ENCODE data around the gene EDDM13. TPM values are rescaled to one million over a fixed set of nuclear protein-coding genes. Genes with fewer than 3 reads are reported as not detected.

EDDM13 gene
- total and polyA plus RNA-seq, 10 donors: 0.71 to 1.2 (median 1.1) TPM; not detected in 7

DNA sequence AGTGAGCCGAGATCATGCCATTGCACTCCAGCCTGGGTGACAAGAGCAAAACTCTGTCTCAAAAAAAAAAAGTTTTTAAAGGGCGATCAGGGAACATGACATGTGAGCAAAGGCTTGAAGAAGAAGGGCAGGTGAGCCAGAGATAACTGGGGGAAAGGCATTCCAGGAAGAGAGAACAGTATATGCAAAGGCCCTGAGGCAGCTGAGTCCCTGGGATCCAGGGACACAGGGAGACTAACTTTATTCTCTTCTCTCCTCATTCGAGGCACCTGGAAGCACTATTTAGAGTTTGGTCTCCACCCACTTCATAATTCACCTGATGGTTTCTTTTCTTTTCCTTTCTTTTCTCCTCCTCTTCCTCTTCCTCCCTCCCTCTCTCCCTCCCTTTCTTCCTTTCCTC is 24.5 kb downstream of the EDDM13 start:
- intact Hi-C loops (cut with DNase I; ENCODE audit: low total_unique reads): no loop called here
- H3K9me3 ChIP-seq: no peaks in the 10 kb centered on the region
- TF ChIP-seq POLR2AphosphoS5 (IDR thresholded peaks at IDR 0.05) (no peak), POLR2A (IDR thresholded peaks at IDR 0.05) (no peak)
- TF ChIP-seq, protein P1, sequence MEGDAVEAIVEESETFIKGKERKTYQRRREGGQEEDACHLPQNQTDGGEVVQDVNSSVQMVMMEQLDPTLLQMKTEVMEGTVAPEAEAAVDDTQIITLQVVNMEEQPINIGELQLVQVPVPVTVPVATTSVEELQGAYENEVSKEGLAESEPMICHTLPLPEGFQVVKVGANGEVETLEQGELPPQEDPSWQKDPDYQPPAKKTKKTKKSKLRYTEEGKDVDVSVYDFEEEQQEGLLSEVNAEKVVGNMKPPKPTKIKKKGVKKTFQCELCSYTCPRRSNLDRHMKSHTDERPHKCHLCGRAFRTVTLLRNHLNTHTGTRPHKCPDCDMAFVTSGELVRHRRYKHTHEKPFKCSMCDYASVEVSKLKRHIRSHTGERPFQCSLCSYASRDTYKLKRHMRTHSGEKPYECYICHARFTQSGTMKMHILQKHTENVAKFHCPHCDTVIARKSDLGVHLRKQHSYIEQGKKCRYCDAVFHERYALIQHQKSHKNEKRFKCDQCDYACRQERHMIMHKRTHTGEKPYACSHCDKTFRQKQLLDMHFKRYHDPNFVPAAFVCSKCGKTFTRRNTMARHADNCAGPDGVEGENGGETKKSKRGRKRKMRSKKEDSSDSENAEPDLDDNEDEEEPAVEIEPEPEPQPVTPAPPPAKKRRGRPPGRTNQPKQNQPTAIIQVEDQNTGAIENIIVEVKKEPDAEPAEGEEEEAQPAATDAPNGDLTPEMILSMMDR (IDR thresholded peaks at IDR 0.05 in 8 of 11, conservative IDR thresholded peaks at IDR 0.05 in 3 of 11): no peak

DNA sequence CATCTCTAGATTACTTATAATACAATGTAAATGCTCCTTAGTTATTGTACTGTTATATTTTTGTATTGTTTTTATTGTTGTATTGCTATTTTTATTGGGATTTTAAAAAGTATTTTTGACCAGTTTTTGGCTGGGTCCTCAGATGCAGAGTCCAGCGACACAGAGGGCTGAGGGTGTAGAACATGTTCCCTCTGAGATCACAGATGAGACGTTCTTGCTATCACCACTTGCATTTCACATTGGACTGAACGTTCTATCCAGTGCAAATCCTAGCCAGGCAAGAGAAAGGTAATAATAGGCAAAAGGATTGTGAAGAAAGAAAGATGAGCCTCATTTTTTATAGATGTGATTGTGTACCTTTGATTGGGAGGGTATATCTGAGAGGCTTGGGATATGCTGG is 27.1 kb downstream of the EDDM13 start:
- Histone ChIP-seq H3K4me1 (peaks cover 0 to 14% (median 6%) of the 10 kb centered on the region in 6 donors), H3K36me3 (peaks cover 0 to 51% (median 2%) of the 10 kb centered on the region in 6 donors), H3K27me3 (replicated peaks in 1 of 7) (no peaks in the 10 kb centered on the region), H3K9me3 (no peaks in the 10 kb centered on the region), H3K4me3 (no peak overlapping the region), H3K27ac (no peak overlapping the region)
- TF ChIP-seq, protein P1 (IDR thresholded peaks at IDR 0.05 in 8 of 11, conservative IDR thresholded peaks at IDR 0.05 in 3 of 11): no peak
- no peak for TF ChIP-seq POLR2A (IDR thresholded peaks at IDR 0.05)
- TF ChIP-seq POLR2AphosphoS5 (IDR thresholded peaks at IDR 0.05): no peak
- WGBS, 5 donors: 94 to 98% (median 96%) methylated on average over 3 of the region's 3 CpGs
- intact Hi-C loops (cut with DNase I; ENCODE audit: low total_unique reads): no loop called here
- DNase-seq: no peak

More for the DNA sequence above, 24.5 kb downstream of the EDDM13 start:
- whole genome bisulfite sequencing, 5 donors: 89 to 94% (median 93%) methylated on average over 3 of the region's 3 CpGs
- peaks cover 0 to 56% (median 4%) of the 10 kb centered on the region in 6 donors for H3K36me3 ChIP-seq
- no peak for DNase-seq
- no peaks in the 10 kb centered on the region for H3K27me3 ChIP-seq (replicated peaks in 1 of 7)
- no peak overlapping the region for H3K4me3 ChIP-seq
- H3K4me1 ChIP-seq: peaks cover 0 to 13% (median 5%) of the 10 kb centered on the region in 6 donors
- no peak overlapping the region for H3K27ac ChIP-seq

- no peak overlapping the region for H3K4me3 ChIP-seq
- TF ChIP-seq, protein P1 (IDR thresholded peaks at IDR 0.05 in 8 of 11, conservative IDR thresholded peaks at IDR 0.05 in 3 of 11): no peak
- TF ChIP-seq POLR2AphosphoS5 (IDR thresholded peaks at IDR 0.05): no peak
- no peak for TF ChIP-seq POLR2A (IDR thresholded peaks at IDR 0.05)
- WGBS, 5 donors: 70 to 78% (median 73%) methylated on average over 5 of the region's 5 CpGs
- H3K36me3 ChIP-seq: peaks cover 0 to 51% (median under 1%) of the 10 kb centered on the region in 6 donors
- H3K9me3 ChIP-seq: no peaks in the 10 kb centered on the region
- H3K27ac ChIP-seq: peak overlapping the region in 2 of 8 donors; percentile 38 to 47
- no peak for DNase-seq
- peaks cover 0 to 14% (median 6%) of the 10 kb centered on the region in 6 donors for H3K4me1 ChIP-seq
- intact Hi-C loops (cut with DNase I; ENCODE audit: low total_unique reads): no loop called here
- no peaks in the 10 kb centered on the region for H3K27me3 ChIP-seq (replicated peaks in 1 of 7)
Observed at GRCh38 chr19:56301155-56301554, 28.6 kb downstream of the EDDM13 start.

GRCh38 chr19:56301886-56302620 is 29.5 kb downstream of the EDDM13 start:
- Histone ChIP-seq H3K9me3 (no peaks in the 10 kb centered on the region), H3K36me3 (peaks cover 0 to 42% (median 0%) of the 10 kb centered on the region in 6 donors), H3K27ac (peak overlapping the region in 2 of 8 donors; percentile 38 to 47), H3K4me3 (peak overlapping the region in 1 of 8 donors; percentile 1), H3K4me1 (peaks cover 0 to 14% (median 6%) of the 10 kb centered on the region in 6 donors), H3K27me3 (replicated peaks in 1 of 7) (no peaks in the 10 kb centered on the region)
- no peak for DNase-seq
- TF ChIP-seq POLR2AphosphoS5 (IDR thresholded peaks at IDR 0.05) (peak in 1 of 3 donors; percentile 31), POLR2A (IDR thresholded peaks at IDR 0.05) (no peak)
- intact Hi-C loops (cut with DNase I; ENCODE audit: low total_unique reads): no loop called here
- 24 to 42% (median 32%) methylated on average over 9 of the region's 9 CpGs for WGBS, 5 donors

All from spleen (tissue), 11 donors.